Suppressor macrophage (primary cell): ENCODE data around the gene ALX3.
"Not testable (repeated sequence)": the region's sequence is repeated elsewhere in the genome, so short reads cannot be mapped to it uniquely, and the experiment has no call there.

Experiments
- DNase-seq, 4 experiments: peaks; one replicate each; pipeline ENCODE4 v3.0.0-alpha.2; 2020 to 2022

ALX3 gene

GRCh38 chr1:110088739-110089316, 18.4 kb upstream of the ALX3 start:
- no peak for DNase-seq

DNA sequence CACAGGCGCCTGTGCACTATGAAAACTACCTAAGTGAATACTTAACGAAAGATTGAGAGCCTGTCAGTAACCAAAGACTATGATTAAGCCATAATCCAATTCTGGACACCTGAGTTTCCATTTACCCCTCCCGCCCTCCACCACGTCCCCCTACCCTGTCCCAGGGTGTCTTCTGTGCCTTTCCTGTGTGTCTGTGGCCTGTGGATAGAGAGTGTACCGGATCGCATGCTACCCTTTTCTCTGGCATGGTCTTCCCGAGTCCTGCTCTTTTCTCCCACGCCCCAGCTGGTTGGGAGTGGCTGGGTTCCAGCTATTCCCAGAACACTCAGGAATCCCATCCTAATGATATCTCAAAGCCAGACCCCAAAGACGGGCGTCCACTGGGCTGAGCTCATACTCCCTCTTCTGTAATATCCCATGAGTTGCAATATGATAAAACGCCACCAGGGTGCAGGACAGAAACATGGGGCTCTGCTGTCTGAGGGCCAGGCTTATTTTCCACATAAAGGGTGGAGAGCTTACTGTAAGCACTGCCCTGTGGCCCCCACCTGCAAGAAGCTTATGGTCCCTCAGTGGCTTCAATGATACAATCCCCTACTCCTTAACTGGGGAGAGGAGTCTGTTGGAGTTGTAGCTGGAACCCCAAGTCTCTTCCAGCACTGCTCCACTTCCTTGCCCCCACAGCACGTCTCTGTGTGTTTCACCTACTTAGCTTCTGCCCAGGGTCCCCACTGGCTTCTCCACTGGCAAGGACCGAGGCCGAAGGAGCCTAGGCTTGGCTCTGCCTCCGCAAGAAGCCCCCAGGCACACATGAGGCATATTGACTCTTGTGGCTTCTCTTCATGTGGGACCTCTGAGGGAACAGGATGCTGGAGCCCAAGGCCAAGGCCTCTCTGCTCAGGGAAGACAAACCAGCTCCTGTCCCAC, 17.6 kb upstream of the ALX3 start:
- DNase-seq = peak; percentile 63 to 77 (median 73)

DNA sequence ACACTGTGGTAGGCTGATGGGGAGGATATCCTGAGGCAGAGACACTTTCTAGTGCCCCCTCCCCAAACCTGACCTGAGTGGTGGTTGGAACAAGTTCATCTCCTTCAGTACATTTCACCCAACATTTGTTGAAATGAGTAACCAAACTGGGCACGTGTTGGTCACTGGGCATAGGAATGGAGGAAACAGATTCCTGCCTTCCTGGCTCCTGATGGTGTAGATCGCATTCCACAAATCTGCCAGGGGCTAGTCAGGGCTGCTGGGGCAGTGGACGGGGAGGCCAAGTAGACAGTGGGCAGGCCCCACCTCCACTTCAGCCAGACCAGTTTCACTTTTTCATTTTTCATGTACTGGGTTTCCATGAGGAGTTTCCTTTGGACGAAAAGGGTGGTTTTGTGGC, 16.5 kb upstream of the ALX3 start:
- DNase-seq = no peak

DNA sequence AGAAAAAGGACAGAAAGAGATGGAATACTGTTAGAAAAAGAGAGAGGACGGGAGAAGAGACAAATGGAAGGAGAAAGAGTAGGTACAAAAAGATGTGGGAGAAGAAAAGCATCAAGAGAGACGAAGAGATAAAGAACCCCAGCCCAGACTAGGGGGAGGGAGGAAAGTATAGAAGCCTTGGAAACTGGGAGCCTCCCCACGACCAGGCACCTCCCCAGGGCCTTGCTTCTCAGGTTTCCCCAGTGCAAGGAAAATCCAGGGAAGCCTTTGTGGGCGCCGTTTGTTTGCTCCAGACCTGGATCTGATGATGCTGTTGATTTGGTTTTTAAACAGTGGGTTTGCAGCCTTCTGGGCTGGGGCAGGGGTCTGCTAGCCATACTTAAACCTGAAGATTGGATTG, 15.2 kb upstream of the ALX3 start:
- no peak for DNase-seq

GRCh38 chr1:110084227-110085078, 14.0 kb upstream of the ALX3 start:
- peak; percentile 60 to 85 (median 74) for DNase-seq

DNA sequence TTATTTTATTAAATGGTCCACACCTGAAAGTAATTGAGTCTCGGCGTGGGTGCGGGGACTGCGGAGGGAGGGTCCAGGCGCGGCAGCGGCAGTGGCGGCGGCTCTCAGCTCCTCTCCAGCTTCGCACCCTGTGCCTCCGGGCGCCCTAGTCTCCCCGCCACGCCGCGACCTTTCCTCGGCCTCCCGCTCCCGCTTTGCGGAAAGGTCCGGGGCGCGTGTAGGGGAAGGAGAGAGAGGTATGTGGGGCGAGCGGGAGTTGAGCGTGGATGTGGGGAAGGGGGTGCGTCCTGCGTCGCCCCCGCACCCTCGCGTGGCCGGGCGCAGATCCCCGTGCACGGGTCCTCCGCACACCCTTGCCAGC, 13.4 kb upstream of the ALX3 start:
- peak in 2 of 4 experiments; percentile 9 to 24 for DNase-seq

- DNase-seq = peak in 2 of 4 experiments; percentile 24 to 26
Measured at GRCh38 chr1:110083061-110083865, 12.8 kb upstream of the ALX3 start.

DNA sequence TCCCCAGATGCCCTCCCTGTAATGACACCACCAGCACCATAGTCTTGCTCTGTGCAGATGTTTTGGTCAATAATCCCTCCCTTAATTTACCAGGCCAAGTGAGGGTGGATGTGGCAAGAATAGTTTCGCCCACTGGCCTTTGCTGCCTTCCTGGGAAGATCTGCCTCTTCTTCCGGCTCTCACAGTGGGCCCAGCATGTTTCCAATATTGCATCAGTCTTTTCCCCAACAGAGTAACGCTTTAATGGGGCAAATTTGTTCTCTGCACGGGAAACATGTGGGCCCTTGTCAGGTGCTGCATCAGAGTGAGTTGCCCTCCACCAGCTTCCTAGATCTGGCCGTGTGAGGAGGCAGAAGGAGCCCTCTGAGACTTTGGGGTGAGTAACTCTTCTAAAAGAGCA, 12.0 kb upstream of the ALX3 start:
- DNase-seq = no peak

DNA sequence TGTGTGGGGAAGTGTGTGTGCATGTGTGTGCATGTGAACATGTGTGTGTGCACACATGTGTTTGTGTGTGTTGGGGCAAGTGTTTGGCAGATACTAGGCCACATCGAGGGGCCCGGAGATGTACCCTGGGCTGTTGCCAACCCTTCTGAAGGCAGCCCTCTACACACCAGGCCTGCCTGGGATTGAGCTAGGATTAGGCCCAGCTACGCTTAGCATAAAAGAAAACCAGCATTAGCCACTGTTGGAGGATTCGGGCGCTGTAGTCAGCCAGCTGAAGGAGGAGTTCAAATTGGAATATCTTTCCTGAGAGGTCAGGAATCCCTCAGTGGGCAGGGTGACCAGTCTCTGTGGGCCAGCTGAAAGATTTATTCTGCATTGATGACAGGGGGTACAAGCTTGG, 10.6 kb upstream of the ALX3 start:
- DNase-seq = no peak

DNA sequence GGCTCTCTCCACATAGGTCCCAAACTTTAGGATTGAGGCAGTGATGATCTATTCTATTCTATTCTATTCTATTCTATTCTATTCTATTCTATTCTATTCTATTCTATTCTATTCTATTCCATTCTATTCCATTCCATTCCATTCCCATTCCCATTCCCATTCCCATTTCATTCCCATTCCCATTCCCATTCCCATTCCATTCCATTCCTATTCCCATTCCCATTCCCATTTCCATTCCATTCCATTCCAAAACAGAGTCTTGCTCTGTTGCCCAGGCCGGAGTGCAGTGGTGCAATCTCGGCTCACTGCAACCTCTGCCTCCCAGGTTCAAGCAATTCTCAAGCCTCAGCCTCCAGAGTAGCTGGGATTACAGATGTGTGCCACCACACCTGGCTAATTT, 9.5 kb upstream of the ALX3 start:
- DNase-seq = not testable (repeated sequence)

DNA sequence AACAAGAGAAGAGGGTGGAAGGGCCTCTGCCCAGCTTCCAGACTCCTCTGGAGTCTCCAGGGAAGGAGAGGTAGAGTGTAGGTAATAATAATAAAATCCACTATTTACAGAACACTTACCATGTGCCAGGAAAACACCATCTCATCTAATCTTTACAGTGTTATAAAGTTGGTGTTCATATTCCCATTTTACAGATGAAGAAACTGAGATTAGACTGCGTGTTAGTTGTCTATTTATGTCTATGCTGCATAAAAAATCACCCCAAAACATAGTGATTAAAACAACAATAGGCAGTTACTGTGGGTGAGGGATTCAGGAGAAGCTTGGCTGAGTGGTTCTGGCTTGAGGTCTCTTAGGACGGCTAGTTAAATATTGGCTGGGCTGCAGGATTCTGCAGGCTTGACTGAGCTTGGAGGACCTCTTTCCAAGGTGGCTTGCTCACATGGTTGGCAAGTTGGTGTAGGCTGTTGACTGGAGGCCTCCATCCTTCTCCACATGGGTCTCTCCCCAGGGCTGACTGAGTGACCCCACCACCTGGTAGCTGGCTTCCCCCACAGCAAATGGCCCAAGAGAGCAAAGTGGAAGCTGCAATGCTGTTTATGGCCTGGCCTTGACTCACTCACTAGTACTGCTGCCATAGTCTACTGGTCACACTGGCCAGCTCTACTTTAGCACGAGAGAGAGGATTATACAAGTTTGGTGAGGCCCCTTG, 6.5 kb upstream of the ALX3 start:
- no peak for DNase-seq

GRCh38 chr1:110074166-110074565, 3.7 kb upstream of the ALX3 start:
- peak; percentile 13 to 46 (median 27) for DNase-seq

DNA sequence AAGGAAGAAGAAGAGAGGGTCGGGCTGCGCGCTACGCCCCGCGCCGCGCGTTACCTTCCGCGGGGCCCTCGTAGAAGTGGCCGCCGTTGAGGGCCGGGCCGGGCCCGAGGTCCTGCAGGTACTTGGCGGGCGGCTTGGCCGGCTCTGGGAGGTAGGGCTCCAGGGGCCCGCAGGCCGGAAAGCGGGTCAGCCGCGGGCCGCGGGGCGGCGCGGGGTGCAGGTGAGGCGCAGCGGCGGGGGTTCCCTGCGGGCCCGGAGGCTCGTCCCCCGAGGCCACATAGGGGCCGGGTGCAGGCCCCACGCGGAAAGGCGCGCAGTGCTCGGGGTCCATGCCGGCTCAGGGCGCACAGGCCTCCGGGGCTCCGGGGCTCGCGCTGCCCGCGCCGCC, 196 bp downstream of the ALX3 start:
- DNase-seq = no peak

DNA sequence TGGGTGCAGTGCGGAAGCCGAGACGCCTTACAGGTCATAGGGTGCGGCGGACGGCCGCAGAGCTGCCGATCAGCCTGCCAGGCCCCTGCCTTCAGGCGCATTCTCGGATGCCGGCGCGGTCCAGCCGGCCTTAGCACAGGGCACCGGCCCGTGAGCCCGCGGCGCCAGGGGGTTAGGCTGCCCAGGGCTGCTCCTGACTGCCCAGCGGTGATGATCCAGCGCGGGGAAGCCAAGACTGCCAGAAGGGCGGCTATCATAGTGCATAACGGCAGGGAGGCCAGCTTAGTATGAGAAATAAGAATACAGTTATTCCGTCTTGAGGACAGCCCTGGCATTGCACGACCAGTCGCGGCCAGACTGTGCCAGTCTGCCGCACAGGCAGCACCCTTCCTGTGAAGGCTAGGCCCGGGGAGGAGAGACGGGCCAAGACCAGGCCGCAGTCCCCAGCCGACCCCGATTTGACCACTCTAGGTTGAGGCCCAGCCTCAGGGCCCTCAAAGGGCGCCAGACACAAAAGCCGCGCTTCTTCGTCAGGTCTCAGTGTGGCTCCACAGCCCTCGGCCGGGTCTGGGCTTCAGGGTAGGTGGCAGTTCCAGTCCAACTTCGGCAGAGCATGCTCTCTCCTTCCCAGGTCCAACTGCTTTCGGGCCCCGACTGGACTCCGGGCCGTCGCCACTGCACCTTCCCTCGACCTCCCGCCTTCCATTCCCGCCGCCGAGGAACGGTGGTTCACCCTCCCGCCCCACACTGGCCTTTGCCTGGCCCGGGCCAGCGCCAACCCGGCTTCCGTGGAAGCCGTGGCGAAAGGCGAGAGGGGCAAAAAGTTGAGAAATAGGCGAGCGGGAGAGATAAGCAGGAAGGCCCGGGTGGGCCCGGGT, 829 bp downstream of the ALX3 start:
- DNase-seq = peak in 3 of 4 experiments; percentile 6 to 31 (median 25)

DNA sequence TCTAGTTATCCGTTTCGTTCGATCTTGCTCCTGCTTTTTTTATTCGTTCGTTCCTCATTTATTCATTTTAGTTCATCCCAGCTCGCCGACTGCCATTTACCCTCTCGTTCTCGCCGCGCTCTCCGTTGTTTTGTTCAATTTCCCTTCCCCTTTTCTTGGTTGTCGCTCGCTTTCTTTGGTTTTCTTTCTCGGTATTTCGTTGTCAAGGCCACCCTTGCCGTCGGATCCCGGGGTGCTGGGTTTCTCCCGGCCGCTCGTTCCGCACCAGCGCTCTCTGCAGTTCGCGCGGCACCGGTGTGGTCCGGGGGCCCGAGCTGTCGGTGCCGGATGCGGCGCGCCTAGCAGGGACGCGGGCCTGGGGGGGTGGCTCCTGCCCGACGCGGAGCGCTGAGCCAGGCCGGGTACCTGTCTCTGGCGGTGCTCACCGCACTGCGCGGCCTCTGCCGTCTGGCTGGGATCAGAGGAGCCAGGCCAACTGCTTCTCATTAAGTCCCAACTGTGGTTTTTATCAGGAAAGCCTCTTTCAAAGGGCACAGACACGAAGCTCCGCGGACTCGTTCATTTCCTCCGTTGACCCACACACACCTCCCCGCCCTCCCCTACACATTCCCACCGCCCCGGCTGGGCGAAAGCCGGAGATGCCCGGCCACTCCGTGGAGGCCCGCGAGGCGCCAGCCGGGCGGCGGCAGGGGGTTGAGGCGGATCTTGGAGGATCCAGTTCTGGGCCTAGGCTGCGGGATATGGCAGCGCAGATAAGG, 1.6 kb downstream of the ALX3 start:
- peak; percentile 21 to 53 (median 40) for DNase-seq

DNA sequence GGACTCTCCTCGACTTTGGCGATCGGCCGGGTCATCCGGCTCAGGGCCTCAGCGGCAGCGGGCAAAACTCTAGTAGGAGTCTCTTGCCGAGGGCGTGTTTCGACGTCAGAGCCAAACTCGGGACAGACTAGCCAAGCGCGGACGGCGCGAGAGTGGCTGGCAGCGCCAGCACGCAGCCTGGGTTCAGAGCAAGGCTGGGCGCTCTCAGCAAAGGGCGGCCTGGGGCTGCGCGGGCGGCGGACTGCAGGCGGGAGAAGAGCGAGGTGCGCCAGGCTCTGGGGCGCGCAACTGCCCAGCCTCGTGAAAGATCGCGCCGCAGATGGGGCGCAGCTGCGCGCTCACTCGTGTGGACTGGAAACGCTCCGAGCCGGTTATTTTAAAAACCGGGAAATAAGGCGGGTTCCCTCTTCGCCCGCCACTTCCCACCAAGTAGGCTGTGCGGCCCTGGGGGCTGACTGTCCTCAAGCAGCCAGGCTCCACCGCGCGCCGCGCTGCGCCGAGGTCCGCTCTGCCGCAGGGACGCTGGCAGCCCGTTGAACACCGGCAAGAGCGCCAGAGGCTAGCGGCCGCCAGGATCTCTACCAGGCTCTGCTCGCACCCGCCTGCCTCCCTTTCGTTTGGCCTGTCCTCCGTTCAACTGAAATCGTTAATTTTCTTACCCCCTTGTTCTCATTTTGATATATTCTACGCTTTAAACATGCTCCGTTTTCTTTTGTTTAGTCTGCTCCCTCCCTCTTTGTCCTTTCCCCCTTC, 2.4 kb downstream of the ALX3 start:
- peak; percentile 17 to 53 (median 45) for DNase-seq

- DNase-seq = no peak
Measured at GRCh38 chr1:110067479-110067892, 3.0 kb downstream of the ALX3 start.

GRCh38 chr1:110065841-110066240, 4.6 kb downstream of the ALX3 start:
- no peak for DNase-seq
